HEK293 (cell line): ENCODE data around the gene GLRA1.

Source experiments
- CTCF ChIA-PET: fragments of 350-600 bp; formaldehyde crosslinking; extraction: SDS; loops from one replicate; lab custom pipeline; 2021; ENCODE audit warnings: antibody characterized with exemption; lab: Yijun Ruan, JAX
- POLR2A ChIA-PET: fragments of 300-600 bp; formaldehyde crosslinking; extraction: SDS; loops from one replicate; lab custom pipeline; 2020; ENCODE audit warnings: antibody characterized with exemption, inconsistent platforms; lab: Yijun Ruan, JAX
- H3K27ac ChIP-seq: fragments of 200-500 bp; sonication (Bioruptor generic); 2 replicates; pipeline ENCODE4 v1.5.1; 2014; ENCODE audit warnings: low read depth, low read length, control low read depth, inconsistent platforms; ENCODE audit errors: extremely low read depth
- H3K36me3 ChIP-seq, 2 experiments: fragments of 200-500 bp in 1 of 2; sonication (Bioruptor generic) in 1 of 2; 1 replicate in 1 of 2; 2 replicates in 1 of 2; pipeline ENCODE4 v1.5.1; 2014 to 2017; ENCODE audit warnings: inconsistent platforms in 2 of 2, low read length in 2 of 2; ENCODE audit not compliant: control insufficient read depth in 2 of 2, insufficient read depth in 1 of 2
- H3K4me1 ChIP-seq: fragments of 200-500 bp; sonication (Bioruptor generic); 2 replicates; pipeline ENCODE4 v1.5.1; 2014; ENCODE audit warnings: mild to moderate bottlenecking, low read length, inconsistent platforms; ENCODE audit not compliant: control insufficient read depth, insufficient read depth
- H3K4me3 ChIP-seq: 2 replicates; pipeline ENCODE4 v1.5.1; 2011; ENCODE audit warnings: low read depth, mild to moderate bottlenecking, control low read depth, low read length, moderate library complexity
- H3K9me3 ChIP-seq: fragments of 200-500 bp; sonication (Bioruptor generic); 2 replicates; pipeline ENCODE4 v1.5.1; 2014; ENCODE audit warnings: low read depth, low read length, inconsistent platforms; ENCODE audit not compliant: control insufficient read depth, insufficient read depth
- BCL11A ChIP-seq: fragments of 450-650 bp; formaldehyde crosslinking; IDR thresholded peaks from 2 replicates; pipeline ENCODE4 v1.5.1; 2016; ENCODE audit warnings: low read depth, missing biosample characterization, missing genetic modification characterization
- GLI4 ChIP-seq: fragments of 450-650 bp; formaldehyde crosslinking; IDR thresholded peaks from 2 replicates; pipeline ENCODE4 v1.5.1; 2016; ENCODE audit warnings: missing biosample characterization, missing genetic modification characterization
- GLIS1 ChIP-seq: fragments of 450-650 bp; formaldehyde crosslinking; IDR thresholded peaks from 2 replicates; pipeline ENCODE4 v1.5.1; 2016; ENCODE audit warnings: missing biosample characterization, missing genetic modification characterization
- IKZF3 ChIP-seq: fragments of 450-650 bp; IDR thresholded peaks from 2 replicates; pipeline ENCODE4 v1.5.0; 2018; ENCODE audit warnings: missing biosample characterization, mild to moderate bottlenecking, missing genetic modification characterization, moderate library complexity
- KLF1 ChIP-seq: fragments of 450-650 bp; formaldehyde crosslinking; IDR thresholded peaks from 2 replicates; pipeline ENCODE4 v1.5.1; 2016; ENCODE audit warnings: missing biosample characterization, missing genetic modification characterization
- ZFP69B ChIP-seq: fragments of 450-650 bp; formaldehyde crosslinking; IDR thresholded peaks from 2 replicates; pipeline ENCODE4 v1.5.1; 2016; ENCODE audit warnings: missing biosample characterization, missing genetic modification characterization
- ZNF133 ChIP-seq: fragments of 450-650 bp; formaldehyde crosslinking; IDR thresholded peaks from 2 replicates; pipeline ENCODE4 v1.5.1; 2016; ENCODE audit warnings: missing biosample characterization, missing genetic modification characterization
- ZNF146 ChIP-seq: fragments of 450-650 bp; formaldehyde crosslinking; IDR thresholded peaks from 2 replicates; pipeline ENCODE4 v1.5.1; 2016; ENCODE audit warnings: missing biosample characterization, missing genetic modification characterization
- ZNF16 ChIP-seq: fragments of 450-650 bp; formaldehyde crosslinking; IDR thresholded peaks from 2 replicates; pipeline ENCODE4 v1.5.1; 2016; ENCODE audit warnings: low read depth, missing biosample characterization, missing genetic modification characterization
- ZNF169 ChIP-seq: fragments of 450-650 bp; formaldehyde crosslinking; IDR thresholded peaks from 2 replicates; pipeline ENCODE4 v1.5.1; 2016; ENCODE audit warnings: missing biosample characterization, missing genetic modification characterization
- ZNF24 ChIP-seq: fragments of 450-650 bp; formaldehyde crosslinking; IDR thresholded peaks from 2 replicates; pipeline ENCODE4 v1.5.1; 2016; ENCODE audit warnings: missing biosample characterization, missing genetic modification characterization
- ZNF335 ChIP-seq: fragments of 450-650 bp; formaldehyde crosslinking; conservative IDR thresholded peaks from 2 replicates; pipeline ENCODE4 v1.5.1; 2016; ENCODE audit warnings: missing biosample characterization, missing genetic modification characterization
- ZNF354C ChIP-seq: fragments of 450-650 bp; formaldehyde crosslinking; IDR thresholded peaks from 2 replicates; pipeline ENCODE4 v1.5.1; 2016; ENCODE audit warnings: missing biosample characterization, missing genetic modification characterization, low read depth, borderline replicate concordance
- ZNF366 ChIP-seq: fragments of 450-650 bp; formaldehyde crosslinking; conservative IDR thresholded peaks from 2 replicates; pipeline ENCODE4 v1.5.1; 2016; ENCODE audit warnings: missing biosample characterization, missing genetic modification characterization
- ZNF404 ChIP-seq: fragments of 450-650 bp; formaldehyde crosslinking; IDR thresholded peaks from 2 replicates; pipeline ENCODE4 v1.5.1; 2017; ENCODE audit warnings: missing biosample characterization, missing genetic modification characterization
- ZNF510 ChIP-seq: fragments of 450-650 bp; formaldehyde crosslinking; IDR thresholded peaks from 2 replicates; pipeline ENCODE4 v1.5.1; 2018; ENCODE audit warnings: mild to moderate bottlenecking, missing genetic modification characterization, missing biosample characterization; ENCODE audit not compliant: insufficient replicate concordance
- ZNF558 ChIP-seq: fragments of 450-650 bp; formaldehyde crosslinking; IDR thresholded peaks from 2 replicates; pipeline ENCODE4 v1.5.1; 2016; ENCODE audit warnings: missing biosample characterization, missing genetic modification characterization
- ZNF610 ChIP-seq: fragments of 450-650 bp; formaldehyde crosslinking; IDR thresholded peaks from 2 replicates; pipeline ENCODE4 v1.5.1; 2016; ENCODE audit warnings: missing biosample characterization, missing genetic modification characterization, borderline replicate concordance
- ZNF654 ChIP-seq: fragments of 450-650 bp; formaldehyde crosslinking; IDR thresholded peaks from 2 replicates; pipeline ENCODE4 v1.5.1; 2016; ENCODE audit warnings: low read depth, missing biosample characterization, missing genetic modification characterization
- ZNF660 ChIP-seq: fragments of 450-650 bp; IDR thresholded peaks from 2 replicates; pipeline ENCODE4 v1.5.1; 2018; ENCODE audit warnings: missing biosample characterization, mild to moderate bottlenecking, missing genetic modification characterization
- ZNF677 ChIP-seq: fragments of 450-650 bp; IDR thresholded peaks from 2 replicates; pipeline ENCODE4 v1.5.0; 2018; ENCODE audit warnings: missing biosample characterization, mild to moderate bottlenecking, missing genetic modification characterization, moderate library complexity
- ZNF792 ChIP-seq: fragments of 450-650 bp; formaldehyde crosslinking; IDR thresholded peaks from 2 replicates; pipeline ENCODE4 v1.5.1; 2016; ENCODE audit warnings: missing biosample characterization, missing genetic modification characterization
- ZNF830 ChIP-seq: fragments of 450-650 bp; IDR thresholded peaks from 2 replicates; pipeline ENCODE4 v1.5.0; 2018; ENCODE audit warnings: missing biosample characterization, missing genetic modification characterization, low read depth, mild to moderate bottlenecking, moderate library complexity
- TF ChIP-seq, protein P1 (sequence below): fragments of 450-650 bp; formaldehyde crosslinking; IDR thresholded peaks from 2 replicates; pipeline ENCODE4 v1.5.1; 2016; ENCODE audit warnings: missing biosample characterization, missing genetic modification characterization
- TF ChIP-seq, protein P2 (sequence below): fragments of 450-650 bp; formaldehyde crosslinking; IDR thresholded peaks from 2 replicates; pipeline ENCODE4 v1.5.1; 2016; ENCODE audit warnings: missing biosample characterization, missing genetic modification characterization
- TF ChIP-seq, protein P3 (sequence below): fragments of 450-650 bp; formaldehyde crosslinking; IDR thresholded peaks from 2 replicates; pipeline ENCODE4 v1.5.1; 2016; ENCODE audit warnings: missing biosample characterization, missing genetic modification characterization

The GLRA1 gene

DNA sequence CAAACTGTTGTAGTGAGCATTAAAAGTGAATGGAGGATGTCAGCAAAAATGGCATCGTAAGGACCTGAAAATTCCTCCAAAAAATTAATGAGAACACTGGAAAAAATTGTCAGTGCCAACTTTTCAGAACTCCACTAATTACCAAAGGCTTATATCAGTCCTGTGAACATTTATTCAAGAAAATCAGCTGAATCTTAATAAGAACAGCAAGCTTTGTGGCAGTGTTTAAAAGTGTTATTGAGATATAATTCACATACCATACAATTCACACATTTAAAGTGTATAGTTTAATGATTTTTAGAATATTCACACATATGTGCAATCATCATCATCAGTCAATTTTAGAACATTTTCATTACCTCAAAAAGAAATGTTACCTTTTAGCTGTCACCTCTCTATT lies 95.3 kb downstream of the GLRA1 start:
- peaks cover 6 to 8% of the 10 kb centered on the region in 2 experiments; a peak in 2 of 3 replicates for H3K36me3 ChIP-seq
- ChIA-PET POLR2A (no interaction called here), CTCF (interaction anchor here (3.7 to 4.7 kb wide), 2 partner anchors 313 to 520 kb away, joined by 27 to 53 read pairs; no protein-coding TSS in a partner anchor)

DNA sequence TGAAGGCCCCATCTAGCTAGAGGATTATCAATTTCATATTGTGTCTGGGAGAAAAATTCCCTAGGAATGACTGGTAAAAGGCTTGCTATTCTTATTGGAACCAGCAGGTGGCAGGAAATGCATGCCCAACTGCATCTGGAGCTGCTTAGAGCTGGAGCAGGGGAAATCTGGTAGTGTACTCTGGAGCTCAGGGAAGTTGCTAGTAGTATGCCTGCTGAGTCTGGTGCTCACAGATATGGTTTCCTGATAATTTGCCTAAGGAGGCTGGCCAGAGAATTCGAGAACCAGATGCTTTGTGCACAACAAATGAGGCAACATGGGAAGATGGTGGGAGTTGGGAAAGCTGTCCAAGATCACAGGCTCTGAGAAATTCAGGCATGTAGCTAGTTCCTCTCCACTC lies 99.2 kb downstream of the GLRA1 start:
- TF ChIP-seq ZNF510 (no peak), ZNF169 (no peak), ZNF830 (no peak), ZNF16 (no peak), ZNF654 (tag by site-specific recombination) (peak; percentile 78), ZNF335 (peak; percentile 70), ZNF354C (no peak), ZNF133 (no peak), ZNF792 (no peak), ZNF404 (tag by site-specific recombination) (no peak), GLIS1 (tag by site-specific recombination) (no peak), IKZF3 (tag by site-specific recombination) (0 out of 2 replicates have a peak, but pooled peaks have one; percentile 24), ZNF660 (tag by site-specific recombination) (0 out of 2 replicates have a peak, but pooled peaks have one; percentile 58), ZNF24 (tag by site-specific recombination) (no peak), KLF1 (tag by site-specific recombination) (no peak), GLI4 (tag by site-specific recombination) (no peak), ZFP69B (tag by site-specific recombination) (no peak), ZNF146 (tag by site-specific recombination) (no peak)
- TF ChIP-seq, protein P1, sequence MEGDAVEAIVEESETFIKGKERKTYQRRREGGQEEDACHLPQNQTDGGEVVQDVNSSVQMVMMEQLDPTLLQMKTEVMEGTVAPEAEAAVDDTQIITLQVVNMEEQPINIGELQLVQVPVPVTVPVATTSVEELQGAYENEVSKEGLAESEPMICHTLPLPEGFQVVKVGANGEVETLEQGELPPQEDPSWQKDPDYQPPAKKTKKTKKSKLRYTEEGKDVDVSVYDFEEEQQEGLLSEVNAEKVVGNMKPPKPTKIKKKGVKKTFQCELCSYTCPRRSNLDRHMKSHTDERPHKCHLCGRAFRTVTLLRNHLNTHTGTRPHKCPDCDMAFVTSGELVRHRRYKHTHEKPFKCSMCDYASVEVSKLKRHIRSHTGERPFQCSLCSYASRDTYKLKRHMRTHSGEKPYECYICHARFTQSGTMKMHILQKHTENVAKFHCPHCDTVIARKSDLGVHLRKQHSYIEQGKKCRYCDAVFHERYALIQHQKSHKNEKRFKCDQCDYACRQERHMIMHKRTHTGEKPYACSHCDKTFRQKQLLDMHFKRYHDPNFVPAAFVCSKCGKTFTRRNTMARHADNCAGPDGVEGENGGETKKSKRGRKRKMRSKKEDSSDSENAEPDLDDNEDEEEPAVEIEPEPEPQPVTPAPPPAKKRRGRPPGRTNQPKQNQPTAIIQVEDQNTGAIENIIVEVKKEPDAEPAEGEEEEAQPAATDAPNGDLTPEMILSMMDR (tag by site-specific recombination) = peak; percentile 64
- TF ChIP-seq, protein P2, sequence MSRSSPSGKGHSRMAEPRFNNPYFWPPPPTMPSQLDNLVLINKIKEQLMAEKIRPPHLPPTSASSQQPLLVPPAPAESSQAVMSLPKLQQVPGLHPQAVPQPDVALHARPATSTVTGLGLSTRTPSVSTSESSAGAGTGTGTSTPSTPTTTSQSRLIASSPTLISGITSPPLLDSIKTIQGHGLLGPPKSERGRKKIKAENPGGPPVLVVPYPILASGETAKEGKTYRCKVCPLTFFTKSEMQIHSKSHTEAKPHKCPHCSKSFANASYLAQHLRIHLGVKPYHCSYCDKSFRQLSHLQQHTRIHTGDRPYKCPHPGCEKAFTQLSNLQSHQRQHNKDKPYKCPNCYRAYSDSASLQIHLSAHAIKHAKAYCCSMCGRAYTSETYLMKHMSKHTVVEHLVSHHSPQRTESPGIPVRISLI (tag by site-specific recombination) = no peak
- TF ChIP-seq, protein P3, sequence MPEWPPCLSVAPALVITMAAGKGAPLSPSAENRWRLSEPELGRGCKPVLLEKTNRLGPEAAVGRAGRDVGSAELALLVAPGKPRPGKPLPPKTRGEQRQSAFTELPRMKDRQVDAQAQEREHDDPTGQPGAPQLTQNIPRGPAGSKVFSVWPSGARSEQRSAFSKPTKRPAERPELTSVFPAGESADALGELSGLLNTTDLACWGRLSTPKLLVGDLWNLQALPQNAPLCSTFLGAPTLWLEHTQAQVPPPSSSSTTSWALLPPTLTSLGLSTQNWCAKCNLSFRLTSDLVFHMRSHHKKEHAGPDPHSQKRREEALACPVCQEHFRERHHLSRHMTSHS = no peak
- Histone ChIP-seq H3K4me1 (no peaks in the 10 kb centered on the region), H3K27ac (no peak overlapping the region), H3K9me3 (no peaks in the 10 kb centered on the region), H3K4me3 (no peak overlapping the region), H3K36me3 (peaks cover 11 to 14% of the 10 kb centered on the region in 2 experiments; a peak in 2 of 3 replicates)
- ChIA-PET POLR2A (interaction anchor here (1.0 to 1.5 kb wide), 2 partner anchors 317 to 524 kb away, joined by 3 to 7 read pairs; no protein-coding TSS in a partner anchor), CTCF (interaction anchor here (0.5 to 3.4 kb wide), 53 partner anchors 9 to 689 kb away, joined by 3 to 142 read pairs (median 4); partner anchors contain the start of gene GLRA1)

More for the DNA sequence above, 95.3 kb downstream of the GLRA1 start:
- Histone ChIP-seq H3K4me1 (no peaks in the 10 kb centered on the region), H3K4me3 (no peak overlapping the region), H3K27ac (no peak overlapping the region), H3K9me3 (no peaks in the 10 kb centered on the region)
- TF ChIP-seq ZNF366 (tag by site-specific recombination) = no peak
- no peak for TF ChIP-seq GLIS1 (tag by site-specific recombination)
- no peak for TF ChIP-seq ZNF558 (tag by site-specific recombination)
- TF ChIP-seq ZNF677 (tag by site-specific recombination) = peak; percentile 95
- TF ChIP-seq ZNF610 (tag by site-specific recombination) = no peak
- TF ChIP-seq BCL11A = no peak
